Colon (tissue), 2 donors: ENCODE data around the gene PRIMA1.

Experiments used
- FAIRE-seq: peaks from 2 replicates; lab custom pipeline; 2012; peaks lifted over from hg19 to GRCh38; lab: Jason Lieb, UNC
- donor health status: control.
- donor health status: control.

Gene PRIMA1

DNA sequence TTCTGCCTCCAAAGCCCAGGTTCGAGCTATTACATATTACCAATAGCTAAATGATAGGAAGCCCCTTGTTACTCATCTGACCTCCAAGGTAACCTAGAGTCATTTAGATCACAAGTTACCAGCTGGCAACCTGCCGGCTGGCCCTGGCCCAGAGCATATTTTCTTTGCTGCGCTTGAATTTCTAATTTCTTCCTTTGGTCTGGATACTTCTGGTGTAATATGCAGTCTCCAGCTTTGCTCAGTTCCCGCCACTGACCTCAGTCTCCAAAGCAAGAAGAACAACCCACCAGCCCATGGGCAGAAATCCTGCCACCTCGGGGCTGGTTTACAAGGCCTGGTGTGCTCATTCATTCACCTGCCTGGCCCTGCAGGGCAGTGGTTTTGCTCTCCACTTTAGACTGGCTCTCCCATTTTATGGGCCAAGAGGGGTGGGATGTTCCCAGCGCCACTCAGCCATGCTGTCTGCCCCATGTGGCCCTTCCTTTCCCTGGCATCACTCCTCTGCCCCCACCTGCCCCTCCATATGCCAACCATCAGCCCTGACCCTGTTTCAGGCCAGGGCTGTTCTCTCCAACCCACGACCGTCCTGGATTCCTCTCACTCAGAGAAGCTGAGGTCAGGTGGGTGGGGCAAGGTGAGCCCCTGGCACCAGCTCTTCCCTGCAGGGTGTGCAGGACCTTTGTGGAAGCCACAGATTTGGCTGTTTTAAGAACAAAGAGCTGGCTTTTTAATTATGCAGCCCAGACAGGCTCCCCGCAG lies 76.0 kb downstream of the PRIMA1 start:
- FAIRE-seq, result no peak

GRCh38 chr14:93709249-93709648 lies 79.0 kb downstream of the PRIMA1 start:
- FAIRE-seq, result no peak

DNA sequence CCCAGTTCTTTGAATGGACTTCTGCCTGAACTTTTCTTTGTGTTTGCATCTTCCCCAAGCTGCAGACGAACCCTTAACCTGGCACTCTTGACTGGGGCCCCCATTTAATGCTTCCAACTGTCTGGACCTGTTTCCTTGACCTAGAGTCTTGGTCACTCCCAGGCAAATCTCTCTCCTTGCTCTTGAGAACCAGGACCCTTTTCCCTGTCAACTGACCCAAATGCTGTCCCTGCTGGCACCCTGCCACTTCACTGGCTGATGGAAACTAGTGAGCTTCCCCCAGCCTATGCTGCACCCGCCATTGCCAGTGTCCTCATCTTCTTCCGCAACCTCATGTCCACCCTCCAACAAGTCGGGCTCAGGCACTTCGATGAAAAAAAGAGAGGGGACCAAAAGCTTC lies 79.5 kb downstream of the PRIMA1 start:
- no peak for FAIRE-seq

GRCh38 chr14:93708311-93708734 lies 80.0 kb downstream of the PRIMA1 start:
- FAIRE-seq, result no peak

DNA sequence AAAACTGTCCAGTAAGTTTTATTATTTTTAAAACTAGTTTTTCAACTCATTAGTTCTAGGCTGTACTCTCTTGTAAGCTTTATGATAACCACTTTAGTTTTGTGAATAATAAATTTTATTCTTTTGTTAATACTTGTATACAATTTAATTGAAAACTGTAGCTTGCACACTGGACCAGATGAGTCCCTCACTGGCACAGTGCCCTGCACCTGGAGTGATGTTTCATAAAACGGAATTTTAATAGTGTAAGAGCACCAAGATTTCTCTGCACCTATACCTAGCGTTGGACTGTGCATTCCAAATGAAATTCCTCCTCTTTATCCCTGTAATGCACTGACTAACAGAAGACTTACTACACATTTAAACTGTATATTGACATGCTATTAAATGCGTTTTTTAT lies 80.8 kb downstream of the PRIMA1 start:
- FAIRE-seq, result no peak

DNA sequence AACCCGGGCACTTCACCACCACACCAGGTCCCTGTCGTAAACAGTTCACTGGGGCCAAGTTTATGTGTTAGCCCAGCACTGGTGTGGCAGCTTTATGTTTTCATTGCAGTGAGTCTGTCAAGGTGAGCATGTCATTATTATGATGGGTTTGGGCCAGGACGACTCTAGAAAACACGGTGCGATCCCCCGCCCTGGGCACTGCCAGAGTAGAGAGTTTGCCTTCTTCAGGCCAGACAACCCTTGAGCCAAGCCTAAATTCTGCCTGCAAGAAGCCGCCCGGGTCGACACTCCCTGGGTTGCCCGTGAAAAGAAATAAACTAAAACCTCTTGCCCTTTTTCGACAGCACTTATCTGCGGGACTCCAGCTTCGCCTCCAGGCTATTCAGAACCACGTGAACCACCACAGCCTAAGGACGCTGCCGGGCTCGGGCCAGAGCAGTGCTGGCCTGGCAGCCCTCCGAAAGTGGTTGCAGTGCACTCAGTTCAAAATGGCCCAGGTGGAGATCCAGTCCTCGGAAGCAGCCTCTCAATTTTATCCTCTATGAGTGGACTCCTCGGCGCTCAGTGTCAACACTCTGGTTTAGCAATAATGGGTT lies 81.8 kb downstream of the PRIMA1 start:
- FAIRE-seq, result no peak

DNA sequence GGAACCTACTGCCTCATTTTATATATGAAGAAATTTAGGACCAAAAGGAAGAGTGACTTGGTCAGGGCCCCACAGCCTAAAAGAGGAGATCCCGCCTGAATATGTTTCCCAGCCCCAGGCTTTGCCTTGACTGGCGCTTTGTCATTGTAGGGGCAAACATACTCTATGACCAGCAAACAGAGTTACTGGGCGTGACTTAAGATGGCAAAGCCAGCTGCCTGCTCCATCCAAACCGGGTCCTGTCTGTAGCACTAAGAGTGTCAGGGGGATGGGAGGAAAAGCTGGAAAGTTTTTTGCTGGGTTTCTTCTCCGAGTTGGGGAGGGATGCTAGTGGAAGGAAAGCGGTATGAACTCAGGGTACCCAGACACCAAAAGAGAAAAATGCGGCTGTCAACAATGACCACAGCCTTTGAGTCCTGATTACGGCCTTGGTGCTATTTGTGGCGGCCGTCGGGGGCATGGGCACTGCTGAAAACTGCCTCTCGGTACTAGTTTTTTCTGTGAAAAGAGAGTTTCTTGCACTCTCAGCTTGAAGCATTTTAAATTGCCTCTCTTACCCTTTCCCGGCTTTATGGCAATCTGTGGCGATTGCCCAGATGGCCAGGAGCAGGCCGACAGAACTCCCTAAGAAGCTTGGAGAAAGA lies 82.7 kb downstream of the PRIMA1 start:
- no peak for FAIRE-seq

GRCh38 chr14:93703941-93704340 lies 84.3 kb downstream of the PRIMA1 start:
- FAIRE-seq, result no peak

- FAIRE-seq, result no peak
Measured at GRCh38 chr14:93702946-93703345, 85.3 kb downstream of the PRIMA1 start.

DNA sequence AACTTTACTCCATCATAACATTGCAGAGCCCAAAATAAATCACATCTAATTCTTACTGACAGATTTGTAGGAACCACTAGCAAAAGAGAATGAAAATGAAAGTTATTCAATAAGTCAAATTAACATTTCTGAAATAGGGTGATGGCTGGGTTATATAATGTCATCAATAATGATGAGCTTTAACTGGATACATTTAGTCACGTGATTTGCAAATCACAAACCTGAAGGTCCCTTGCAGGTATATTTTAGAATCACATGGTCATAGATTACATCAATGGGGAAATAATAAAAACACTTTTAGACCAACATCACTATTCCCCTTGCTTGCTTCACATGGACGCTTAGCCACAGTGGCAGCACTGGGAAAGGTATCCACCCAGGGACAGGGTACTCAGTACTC lies 86.7 kb downstream of the PRIMA1 start:
- no peak for FAIRE-seq

GRCh38 chr14:93700928-93701327 lies 87.4 kb downstream of the PRIMA1 start:
- FAIRE-seq, result no peak

DNA sequence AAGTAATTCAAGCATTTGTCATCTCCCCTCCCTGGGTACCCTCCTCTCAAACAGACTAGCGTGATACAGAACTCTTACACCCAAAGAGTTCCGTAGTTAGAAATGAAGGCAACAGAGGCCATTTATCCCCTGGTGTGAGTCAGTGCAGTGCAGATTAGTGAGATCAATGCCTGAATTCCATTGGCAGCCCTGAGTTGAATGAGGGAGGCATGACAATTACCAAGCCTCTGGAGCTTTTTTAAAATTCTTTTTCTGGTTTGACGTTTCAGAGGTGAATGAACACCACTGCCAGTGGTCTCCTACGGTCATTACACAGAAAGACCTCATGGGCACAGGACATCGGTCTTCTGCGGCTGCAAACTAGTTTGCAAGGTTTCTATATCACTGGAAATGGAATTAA lies 94.4 kb downstream of the PRIMA1 start:
- no peak for FAIRE-seq

GRCh38 chr14:93691042-93691780 lies 97.1 kb downstream of the PRIMA1 start:
- FAIRE-seq, result no peak

GRCh38 chr14:93690146-93690545 lies 98.1 kb downstream of the PRIMA1 start:
- no peak for FAIRE-seq

DNA sequence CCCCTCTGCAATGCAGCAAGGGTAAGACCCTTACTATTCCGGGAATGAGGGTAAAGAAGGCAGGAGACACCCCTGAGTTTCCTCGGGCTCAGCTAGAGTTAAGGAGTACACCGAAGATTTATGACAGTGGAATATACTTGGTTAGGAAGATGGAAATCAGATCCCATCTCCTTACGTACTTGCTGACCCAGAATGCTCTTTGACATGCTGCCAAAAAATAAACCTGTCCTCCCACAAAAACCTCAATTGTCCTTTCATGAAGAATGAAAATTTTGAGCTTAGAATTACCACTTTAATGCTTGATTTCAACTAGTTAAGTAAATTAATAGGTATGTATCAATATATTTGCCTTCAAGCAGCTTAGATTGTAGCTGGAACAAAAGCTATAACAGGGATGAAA lies 99.5 kb downstream of the PRIMA1 start:
- no peak for FAIRE-seq

- FAIRE-seq, result no peak
Measured at GRCh38 chr14:93688239-93688666, 100.0 kb downstream of the PRIMA1 start.

DNA sequence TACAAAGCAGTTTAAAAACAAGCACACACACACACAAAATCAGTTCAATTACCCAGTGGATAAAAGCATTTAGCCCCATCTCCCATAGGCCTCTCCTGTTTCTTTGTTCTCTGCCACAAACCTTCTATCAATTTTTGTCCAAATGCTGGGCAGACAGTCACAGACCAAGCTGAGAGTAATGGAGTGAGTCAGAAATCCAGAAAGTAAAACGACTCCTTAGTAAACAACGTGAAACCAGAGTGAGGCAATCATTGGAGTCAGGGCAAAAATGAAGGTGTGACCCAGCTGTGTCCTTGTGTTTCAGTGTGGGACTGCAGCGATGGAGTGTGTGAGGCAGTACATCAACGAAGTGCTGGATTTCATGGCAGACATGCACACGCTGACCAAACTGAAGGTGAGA lies 102.0 kb downstream of the PRIMA1 start:
- no peak for FAIRE-seq

DNA sequence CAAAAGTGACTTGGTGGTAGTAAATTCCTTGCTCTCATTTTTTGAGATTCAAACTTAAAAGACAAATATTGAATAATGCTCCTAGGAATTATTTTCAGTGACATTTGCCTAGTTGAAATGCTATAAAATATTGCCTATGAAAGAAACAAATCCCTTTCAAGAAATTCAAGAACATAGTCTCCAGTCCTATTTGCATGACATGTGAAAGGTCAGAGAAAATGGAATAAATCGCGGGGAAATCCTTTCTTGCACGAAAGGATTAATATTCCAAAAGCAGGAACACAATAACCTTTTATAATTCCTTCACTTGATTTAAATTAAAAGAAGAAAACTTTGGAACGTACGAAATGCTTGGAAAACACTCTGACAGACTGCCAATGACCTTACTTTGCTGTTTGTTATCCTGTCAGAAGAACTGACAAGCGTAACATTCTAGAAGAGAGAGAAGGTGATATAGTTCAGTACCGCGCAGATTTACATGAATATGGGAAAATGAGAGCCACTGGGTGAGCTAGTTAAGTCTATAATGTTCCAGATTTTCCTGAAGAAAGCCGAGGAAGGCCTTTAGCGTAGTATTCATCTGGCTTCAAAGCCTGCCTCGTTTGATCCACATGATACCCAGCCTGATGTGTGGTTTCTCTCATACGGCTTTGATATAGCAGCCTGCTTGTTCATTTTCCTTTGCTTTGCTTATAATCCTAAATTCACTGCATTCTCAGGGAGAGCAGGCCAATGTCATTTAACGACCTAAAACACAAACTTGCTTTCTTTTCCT lies 103.0 kb downstream of the PRIMA1 start:
- no peak for FAIRE-seq

DNA sequence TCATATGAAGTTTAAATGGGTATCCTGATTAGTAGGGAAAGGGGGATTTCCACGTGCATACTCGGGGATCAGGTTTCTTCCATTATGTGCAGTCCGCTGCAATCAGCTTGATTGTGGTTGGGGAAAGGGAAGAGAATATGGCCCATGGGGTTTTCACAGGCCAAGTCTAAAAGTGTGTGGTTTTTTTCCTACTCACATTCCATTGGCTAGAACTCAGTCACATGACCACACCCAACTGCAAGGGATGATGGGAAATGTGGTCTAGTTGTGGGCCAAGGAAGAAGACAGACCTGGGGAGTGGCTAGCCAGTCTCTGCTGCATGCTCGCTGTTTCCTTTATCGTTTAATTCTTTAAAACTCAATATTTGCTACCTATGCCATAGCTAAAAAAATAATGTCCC lies 105.1 kb downstream of the PRIMA1 start:
- no peak for FAIRE-seq

- FAIRE-seq, result no peak
Measured at GRCh38 chr14:93682459-93682858, 105.8 kb downstream of the PRIMA1 start.

GRCh38 chr14:93676416-93676958 lies 111.8 kb downstream of the PRIMA1 start:
- FAIRE-seq, result no peak

GRCh38 chr14:93675651-93676050 lies 112.6 kb downstream of the PRIMA1 start:
- FAIRE-seq, result no peak
